Gastrocnemius medialis (tissue), 4 donors: ENCODE data around the gene FBXW4. TPM values are rescaled to one million over a fixed set of nuclear protein-coding genes. Genes with fewer than 3 reads are reported as not detected.

Experiments used
- ATAC-seq, 2 donors: fragments of 150-250 bp; one replicate each; pipeline ENCODE4 v1.9.1; 2016
- DNase-seq, 2 donors: peaks; one replicate each; pipeline ENCODE4 v3.0.0-alpha.2; 2019
- H3K27ac ChIP-seq, 4 donors: fragments of 200-600 bp; sonication (generic); 1 replicate in 1 of 4; 2 replicates in 3 of 4; pipeline ENCODE4 v1.5.1; 2016 to 2018; ENCODE audit warnings: mild to moderate bottlenecking in 2 of 4, moderate library complexity in 1 of 4
- H3K27me3 ChIP-seq, 3 donors: fragments of 200-600 bp; sonication (generic) in 2 of 3; 1 replicate in 1 of 3; 2 replicates in 2 of 3; pipeline versions ENCODE4 v1.5.1 to v1.6.0; 2016 to 2019; ENCODE audit warnings: mild to moderate bottlenecking in 1 of 3, moderate library complexity in 1 of 3
- H3K36me3 ChIP-seq, 2 donors: fragments of 200-600 bp; sonication (generic) in 1 of 2; one replicate each; pipeline ENCODE4 v1.5.1; 2017 to 2018
- H3K4me1 ChIP-seq, 2 donors: fragments of 200-600 bp; sonication (generic) in 1 of 2; one replicate each; pipeline ENCODE4 v1.5.1; 2016 to 2017; ENCODE audit warnings: mild to moderate bottlenecking in 2 of 2
- H3K4me3 ChIP-seq, 4 donors: fragments of 200-600 bp; sonication (generic) in 3 of 4; 1 replicate in 1 of 4; 2 replicates in 3 of 4; pipeline ENCODE4 v1.5.1; 2016 to 2019; ENCODE audit warnings: mild to moderate bottlenecking in 2 of 4
- H3K9me3 ChIP-seq, 3 donors: fragments of 200-600 bp; sonication (generic) in 2 of 3; 1 replicate in 1 of 3; 2 replicates in 2 of 3; pipeline ENCODE4 v1.5.1; 2016 to 2019
- POLR2A ChIP-seq, 2 donors: fragments of 450-650 bp; IDR thresholded peaks; one replicate each; pipeline ENCODE4 v1.6.1; 2017; ENCODE audit warnings: antibody characterized with exemption in 2 of 2, mild to moderate bottlenecking in 2 of 2, moderate library complexity in 2 of 2
- in situ Hi-C, 4 donors: fragments of 200-750 bp; cut with MboI; loops; one replicate each; pipeline versions ENCODE4 v1.15.0 to v1.8.0; 2017; ENCODE audit warnings: low sequenced_read_pairs in 4 of 4
- intact Hi-C: fragments of 100-400 bp; cut with DNase I; formaldehyde crosslinking; loops from one replicate; pipeline ENCODE4 v1.15.1; 2023; ENCODE audit warnings: low total_unique reads
- total RNA-seq, 4 donors: library from RNA; depleted of rRNA; stranded (reverse); fragments of >200 nt; gene quantifications; one replicate each; pipeline versions ENCODE4 v1.1.0 to v1.2.3, GENCODE V29; 2016
- TF ChIP-seq, protein P1 (sequence below), 5 experiments: fragments of 450-650 bp in 3 of 5; fragments of 200-600 bp in 2 of 5; sonication (generic) in 2 of 5; IDR thresholded peaks in 4 of 5; conservative IDR thresholded peaks in 1 of 5; 1 replicate in 4 of 5; 2 replicates in 1 of 5; pipeline ENCODE4 v1.5.1; 2016 to 2019; ENCODE audit warnings: antibody characterized with exemption in 5 of 5, mild to moderate bottlenecking in 3 of 5, moderate library complexity in 3 of 5

Gene FBXW4
- total RNA-seq, 4 donors from 2014 or later, result 43.1 to 72.6 (median 70.2) TPM

DNA sequence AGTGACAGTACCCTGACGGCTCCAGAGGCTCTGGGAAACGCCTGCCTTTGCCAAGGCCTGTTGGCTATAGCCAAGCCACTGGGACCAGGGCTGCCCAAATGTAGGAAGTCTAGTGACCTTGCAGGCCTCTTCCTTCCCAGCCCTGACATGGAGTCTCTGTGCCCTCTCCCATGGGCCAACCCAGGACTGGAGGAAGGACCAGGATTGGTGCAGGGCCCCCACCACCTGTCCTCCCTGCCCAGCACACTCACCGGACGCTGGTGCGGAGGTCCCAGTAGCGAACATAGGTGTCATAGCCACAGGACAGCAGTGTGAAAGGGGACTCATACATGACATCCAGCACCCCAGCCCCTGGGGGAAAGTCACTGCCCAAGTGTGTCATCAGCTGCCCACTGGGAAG, 82.9 kb downstream of the FBXW4 start:
- DNase-seq, result no peak
- in situ Hi-C loops, result no loop called here
- no peak for ATAC-seq
- H3K9me3 ChIP-seq, result no peaks in the 10 kb centered on the region
- no peaks in the 10 kb centered on the region for H3K27me3 ChIP-seq
- H3K4me3 ChIP-seq, result no peak overlapping the region
- no peak overlapping the region for H3K27ac ChIP-seq
- H3K4me1 ChIP-seq, result no peaks in the 10 kb centered on the region
- intact Hi-C loops, result no loop called here
- TF ChIP-seq, protein P1, sequence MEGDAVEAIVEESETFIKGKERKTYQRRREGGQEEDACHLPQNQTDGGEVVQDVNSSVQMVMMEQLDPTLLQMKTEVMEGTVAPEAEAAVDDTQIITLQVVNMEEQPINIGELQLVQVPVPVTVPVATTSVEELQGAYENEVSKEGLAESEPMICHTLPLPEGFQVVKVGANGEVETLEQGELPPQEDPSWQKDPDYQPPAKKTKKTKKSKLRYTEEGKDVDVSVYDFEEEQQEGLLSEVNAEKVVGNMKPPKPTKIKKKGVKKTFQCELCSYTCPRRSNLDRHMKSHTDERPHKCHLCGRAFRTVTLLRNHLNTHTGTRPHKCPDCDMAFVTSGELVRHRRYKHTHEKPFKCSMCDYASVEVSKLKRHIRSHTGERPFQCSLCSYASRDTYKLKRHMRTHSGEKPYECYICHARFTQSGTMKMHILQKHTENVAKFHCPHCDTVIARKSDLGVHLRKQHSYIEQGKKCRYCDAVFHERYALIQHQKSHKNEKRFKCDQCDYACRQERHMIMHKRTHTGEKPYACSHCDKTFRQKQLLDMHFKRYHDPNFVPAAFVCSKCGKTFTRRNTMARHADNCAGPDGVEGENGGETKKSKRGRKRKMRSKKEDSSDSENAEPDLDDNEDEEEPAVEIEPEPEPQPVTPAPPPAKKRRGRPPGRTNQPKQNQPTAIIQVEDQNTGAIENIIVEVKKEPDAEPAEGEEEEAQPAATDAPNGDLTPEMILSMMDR (IDR thresholded peaks at IDR 0.05 in 4 of 5, conservative IDR thresholded peaks at IDR 0.05 in 1 of 5), result no peak
- H3K36me3 ChIP-seq, result peaks cover 0 to 42% of the 10 kb centered on the region in 2 donors

DNA sequence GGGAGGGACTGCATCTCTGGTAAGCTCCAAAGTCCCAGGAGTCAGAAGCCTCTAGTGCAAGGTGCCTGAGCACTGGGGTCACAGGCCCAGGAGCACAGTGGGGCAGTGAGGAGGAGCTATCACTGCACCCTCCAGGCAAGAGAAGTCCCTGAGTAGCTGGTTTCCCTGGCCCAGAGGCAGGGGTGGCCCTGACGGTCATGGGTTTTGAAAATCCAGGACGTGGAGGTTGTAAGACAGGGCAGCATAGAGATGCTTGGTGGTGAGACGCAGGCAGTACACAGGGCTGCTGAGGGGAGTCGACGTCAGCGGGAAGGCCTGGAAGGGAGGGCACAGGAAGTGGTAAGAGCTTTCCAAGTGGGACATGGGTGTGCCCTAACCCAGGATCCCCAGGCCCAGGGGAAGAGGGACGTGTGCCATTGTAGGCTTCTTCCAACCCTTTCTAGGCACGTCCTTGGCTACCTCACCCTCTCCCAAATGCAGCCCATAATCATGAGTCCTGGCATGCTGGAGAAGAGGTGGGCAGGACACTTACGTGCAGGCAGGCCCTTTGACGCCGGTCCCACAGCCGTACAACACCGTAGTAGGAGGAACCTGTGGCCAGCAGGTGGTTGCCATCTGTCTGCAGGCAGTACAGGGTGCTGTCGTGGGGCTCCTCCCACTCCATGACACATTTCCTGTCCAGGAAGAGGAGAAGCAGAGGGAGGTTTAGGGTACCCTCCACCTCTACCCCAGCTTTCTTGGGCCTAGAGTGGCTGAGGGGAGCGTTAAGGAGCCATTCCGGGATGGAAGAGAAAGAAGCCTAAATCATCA, 83.7 kb downstream of the FBXW4 start:
- peaks cover 0 to 34% of the 10 kb centered on the region in 2 donors for H3K36me3 ChIP-seq

GRCh38 chr10:101609481-101609880, 85.5 kb downstream of the FBXW4 start:
- H3K4me1 ChIP-seq, result no peaks in the 10 kb centered on the region
- no peaks in the 10 kb centered on the region for H3K9me3 ChIP-seq
- peaks cover 0 to 31% of the 10 kb centered on the region in 2 donors for H3K36me3 ChIP-seq
- DNase-seq, result peak in 1 of 2 donors; percentile 1
- no peak for ATAC-seq
- no peaks in the 10 kb centered on the region for H3K27me3 ChIP-seq
- no peak overlapping the region for H3K27ac ChIP-seq
- in situ Hi-C loops (loop anchor here in 2 of 4 donors (10.0 kb wide), 2 partner anchors 175 to 395 kb away; partner anchors contain the start of gene NPM3 (in 2 of the 2)), intact Hi-C loops (loop anchor here (10.0 kb wide), 1 partner anchor 85 kb away; the partner anchor contains the start of gene FBXW4)
- TF ChIP-seq, protein P1 (IDR thresholded peaks at IDR 0.05 in 4 of 5, conservative IDR thresholded peaks at IDR 0.05 in 1 of 5), result no peak
- no peak for TF ChIP-seq POLR2A (IDR thresholded peaks at IDR 0.05)
- no peak overlapping the region for H3K4me3 ChIP-seq

More for the DNA sequence above, 83.7 kb downstream of the FBXW4 start:
- ATAC-seq (no peak), DNase-seq (no peak)
- no peak overlapping the region for H3K4me3 ChIP-seq
- no peaks in the 10 kb centered on the region for H3K9me3 ChIP-seq
- in situ Hi-C loops (no loop called here), intact Hi-C loops (no loop called here)
- TF ChIP-seq, protein P1 (IDR thresholded peaks at IDR 0.05 in 4 of 5, conservative IDR thresholded peaks at IDR 0.05 in 1 of 5), result no peak
- TF ChIP-seq POLR2A (IDR thresholded peaks at IDR 0.05), result no peak
- H3K27me3 ChIP-seq, result no peaks in the 10 kb centered on the region
- H3K27ac ChIP-seq, result no peak overlapping the region
- H3K4me1 ChIP-seq, result no peaks in the 10 kb centered on the region

GRCh38 chr10:101607124-101607523, 87.8 kb downstream of the FBXW4 start:
- no peaks in the 10 kb centered on the region for H3K4me1 ChIP-seq
- ATAC-seq, result no peak
- no peak for DNase-seq
- no peak for TF ChIP-seq POLR2A (IDR thresholded peaks at IDR 0.05)
- TF ChIP-seq, protein P1 (IDR thresholded peaks at IDR 0.05 in 4 of 5, conservative IDR thresholded peaks at IDR 0.05 in 1 of 5), result no peak
- no peaks in the 10 kb centered on the region for H3K9me3 ChIP-seq
- no peaks in the 10 kb centered on the region for H3K27me3 ChIP-seq
- H3K4me3 ChIP-seq, result no peak overlapping the region
- intact Hi-C loops, result loop anchor here (10.0 kb wide), 1 partner anchor 88 kb away; the partner anchor contains the start of gene FBXW4
- H3K27ac ChIP-seq, result no peak overlapping the region
- peaks cover 0 to 31% of the 10 kb centered on the region in 2 donors for H3K36me3 ChIP-seq
- in situ Hi-C loops, result loop anchor here in 2 of 4 donors (10.0 kb wide), 2 partner anchors 178 to 398 kb away; partner anchors contain the start of gene NPM3 (in 2 of the 2)
